H1 (cell line): Measurements from ENCODE around the gene PTF1A. TPM values are rescaled to one million over a fixed set of nuclear protein-coding genes. Genes with fewer than 3 reads are reported as not detected.

ENCODE experiments used
- CTCF ChIA-PET: fragments of 300-600 bp; sonication (Branson Sonifier 250); formaldehyde crosslinking; loops from one replicate; lab custom pipeline; 2021; ENCODE audit not compliant: partially characterized antibody; lab: Charles Lee
- POLR2A ChIA-PET: fragments of 300-600 bp; sonication (Branson Sonifier 250); formaldehyde crosslinking; loops from one replicate; lab custom pipeline; 2021; ENCODE audit warnings: inconsistent platforms; ENCODE audit not compliant: partially characterized antibody; lab: Charles Lee
- DNase-seq, 2 experiments: peaks; one replicate each; pipeline versions ENCODE4 v3.0.0 to v3.0.0-alpha.2; 2010 to 2022; ENCODE audit warnings: low spot score in 2 of 2, low read depth in 1 of 2, mixed read lengths in 1 of 2
- FAIRE-seq: peaks from 2 replicates; lab custom pipeline; 2011; peaks lifted over from hg19 to GRCh38; lab: Jason Lieb, UNC
- H2AFZ ChIP-seq: 2 replicates; pipeline ENCODE4 v1.8.1; 2012; ENCODE audit warnings: low read length, inconsistent platforms
- H2AK5ac ChIP-seq: 2 replicates; pipeline ENCODE4 v1.6.1; 2013; ENCODE audit warnings: low read depth, low read length
- H2BK120ac ChIP-seq: replicated peaks from 2 replicates; pipeline ENCODE3; 2013; ENCODE audit warnings: low read depth, low read length, inconsistent platforms
- H2BK12ac ChIP-seq: 2 replicates; pipeline ENCODE4 v1.6.1; 2013; ENCODE audit warnings: low read depth, low read length
- H2BK15ac ChIP-seq: 2 replicates; pipeline ENCODE4 v1.6.1; 2013; ENCODE audit warnings: low read length
- H2BK20ac ChIP-seq: 2 replicates; pipeline ENCODE4 v1.6.1; 2013; ENCODE audit warnings: low read length
- H2BK5ac ChIP-seq: 2 replicates; pipeline ENCODE4 v1.6.1; 2013; ENCODE audit warnings: low read depth, low read length
- H3K14ac ChIP-seq: 2 replicates; pipeline ENCODE4 v1.6.1; 2013; ENCODE audit warnings: inconsistent platforms; ENCODE audit not compliant: insufficient read length
- H3K18ac ChIP-seq: 2 replicates; pipeline ENCODE4 v1.6.1; 2013; ENCODE audit warnings: low read length; ENCODE audit errors: extremely low read depth
- H3K23ac ChIP-seq: 2 replicates; pipeline ENCODE4 v1.6.1; 2013; ENCODE audit warnings: inconsistent platforms; ENCODE audit not compliant: insufficient read length
- H3K23me2 ChIP-seq: 2 replicates; pipeline ENCODE4 v1.6.1; 2013; ENCODE audit warnings: low read depth, low read length
- H3K27ac ChIP-seq: 2 replicates; pipeline ENCODE4 v1.6.1; 2011; ENCODE audit warnings: low read depth, low read length, inconsistent platforms
- H3K27me3 ChIP-seq, 4 experiments: replicated peaks in 1 of 4; 1 replicate in 1 of 4; 2 replicates in 3 of 4; pipeline versions ENCODE4 v1.6.1 to v1.8.1; 2011 to 2013; ENCODE audit warnings: low read length in 3 of 4, mild to moderate bottlenecking in 3 of 4, inconsistent platforms in 2 of 4, mixed read lengths in 2 of 4, moderate library complexity in 1 of 4; ENCODE audit not compliant: control insufficient read depth in 3 of 4, insufficient read depth in 3 of 4; ENCODE audit errors: extremely low read depth in 1 of 4
- H3K36me3 ChIP-seq, 4 experiments: 2 replicates each; pipeline versions ENCODE4 v1.6.1 to v1.8.1; 2011 to 2013; ENCODE audit warnings: mild to moderate bottlenecking in 4 of 4, low read length in 3 of 4, moderate library complexity in 2 of 4, control low read depth in 1 of 4, inconsistent platforms in 1 of 4; ENCODE audit not compliant: insufficient read depth in 4 of 4, control insufficient read depth in 2 of 4
- H3K4ac ChIP-seq: replicated peaks from 2 replicates; pipeline ENCODE3; 2013; ENCODE audit warnings: low read length, low read depth, mixed read lengths, inconsistent platforms; ENCODE audit not compliant: insufficient read length
- H3K4me1 ChIP-seq, 4 experiments: replicated peaks in 1 of 4; 1 replicate in 1 of 4; 2 replicates in 3 of 4; pipeline versions ENCODE4 v1.6.1 to v1.8.1; 2011 to 2013; ENCODE audit warnings: low read length in 3 of 4, inconsistent platforms in 2 of 4, mixed read lengths in 1 of 4; ENCODE audit not compliant: insufficient read depth in 4 of 4, control insufficient read depth in 3 of 4
- H3K4me2 ChIP-seq, 2 experiments: 2 replicates each; pipeline versions ENCODE4 v1.6.1 to v1.8.1; 2011 to 2013; ENCODE audit warnings: low read depth in 2 of 2, low read length in 2 of 2, control low read depth in 1 of 2, inconsistent platforms in 1 of 2, mild to moderate bottlenecking in 1 of 2; ENCODE audit not compliant: insufficient read depth in 1 of 2
- H3K4me3 ChIP-seq, 4 experiments: fragments of 200-600, 300-600 bp in 1 of 4; sonication (generic), shearing (Covaris generic), sonication (Bioruptor Twin) in 1 of 4; 2 replicates each; pipeline versions ENCODE4 v1.5.1 to v1.8.1; 2011 to 2016; ENCODE audit warnings: low read length in 4 of 4, low read depth in 3 of 4, control low read depth in 2 of 4, inconsistent platforms in 2 of 4, mild to moderate bottlenecking in 2 of 4, mixed read lengths in 1 of 4, moderate library complexity in 1 of 4; ENCODE audit not compliant: insufficient read depth in 2 of 4; ENCODE audit errors: extremely low read depth in 1 of 4
- H3K56ac ChIP-seq: replicated peaks from 2 replicates; pipeline ENCODE3; 2013; ENCODE audit warnings: low read depth, mild to moderate bottlenecking, mixed read lengths, low read length, inconsistent platforms; ENCODE audit not compliant: insufficient read length
- H3K79me1 ChIP-seq: 2 replicates; pipeline ENCODE4 v1.6.1; 2013; ENCODE audit warnings: low read depth, low read length, control low read depth
- H3K79me2 ChIP-seq, 2 experiments: 2 replicates each; pipeline versions ENCODE4 v1.6.1 to v1.8.1; 2012 to 2013; ENCODE audit warnings: low read length in 2 of 2, mild to moderate bottlenecking in 2 of 2, inconsistent platforms in 1 of 2; ENCODE audit not compliant: insufficient read depth in 2 of 2, control insufficient read depth in 1 of 2
- H3K9ac ChIP-seq, 4 experiments: replicated peaks in 1 of 4; 1 replicate in 1 of 4; 2 replicates in 3 of 4; pipeline versions ENCODE4 v1.6.1 to v1.8.1; 2011 to 2013; ENCODE audit warnings: low read depth in 3 of 4, low read length in 3 of 4, control low read depth in 2 of 4, mild to moderate bottlenecking in 2 of 4, moderate library complexity in 2 of 4, inconsistent platforms in 1 of 4; ENCODE audit errors: extremely low read depth in 1 of 4
- H3K9me3 ChIP-seq, 2 experiments: 2 replicates each; pipeline versions ENCODE4 v1.6.1 to v1.8.1; 2012 to 2013; ENCODE audit warnings: mild to moderate bottlenecking in 2 of 2, moderate library complexity in 2 of 2, control low read depth in 1 of 2, inconsistent platforms in 1 of 2, low read depth in 1 of 2, low read length in 1 of 2, mixed read lengths in 1 of 2; ENCODE audit not compliant: insufficient read depth in 2 of 2
- H4K20me1 ChIP-seq, 2 experiments: replicated peaks in 1 of 2; 2 replicates each; pipeline versions ENCODE3 to v1.8.1; 2011 to 2013; ENCODE audit warnings: inconsistent platforms in 2 of 2, low read length in 2 of 2, mild to moderate bottlenecking in 1 of 2; ENCODE audit not compliant: insufficient read depth in 2 of 2, control insufficient read depth in 1 of 2
- H4K5ac ChIP-seq: 2 replicates; pipeline ENCODE4 v1.6.1; 2013; ENCODE audit warnings: low read length, low read depth, mixed read lengths, inconsistent platforms; ENCODE audit not compliant: insufficient read length
- H4K8ac ChIP-seq: 2 replicates; pipeline ENCODE4 v1.8.0; 2013; ENCODE audit warnings: mild to moderate bottlenecking, moderate library complexity, low read length, inconsistent platforms; ENCODE audit not compliant: insufficient read depth; ENCODE audit errors: extremely low read depth
- H4K91ac ChIP-seq: replicated peaks from 2 replicates; pipeline ENCODE3; 2013; ENCODE audit warnings: low read length, mixed read lengths, inconsistent platforms; ENCODE audit not compliant: insufficient read length
- CBX8 ChIP-seq: fragments of 300-800, 300-1000 bp; sonication (generic); IDR thresholded peaks from 2 replicates; pipeline ENCODE4 v1.7.1; 2016; ENCODE audit warnings: low read depth, low read length, borderline replicate concordance
- EGR1 ChIP-seq: IDR thresholded peaks from 2 replicates; pipeline ENCODE4 v1.6.1; 2011; ENCODE audit warnings: low read depth, low read length, borderline replicate concordance
- EZH2 ChIP-seq: fragments of 200-600 bp; sonication (generic); IDR thresholded peaks from 2 replicates; pipeline ENCODE4 v1.7.1; 2012; ENCODE audit warnings: low read depth, mild to moderate bottlenecking, moderate library complexity, low read length, inconsistent platforms; ENCODE audit not compliant: severe bottlenecking
- GABPA ChIP-seq: IDR thresholded peaks from 2 replicates; pipeline ENCODE4 v1.6.1; 2011; ENCODE audit warnings: mild to moderate bottlenecking, low read length, moderate library complexity, borderline replicate concordance; ENCODE audit not compliant: insufficient read depth
- KDM1A ChIP-seq: fragments of 200-600, 300-600 bp; sonication (generic); IDR thresholded peaks from 2 replicates; pipeline ENCODE4 v1.7.1; 2016; ENCODE audit warnings: mild to moderate bottlenecking, low read length, borderline replicate concordance
- MAX ChIP-seq: IDR thresholded peaks from 2 replicates; pipeline ENCODE4 v1.6.1; 2012; ENCODE audit warnings: inconsistent platforms
- PHF8 ChIP-seq: fragments of 200-600 bp; sonication (generic); conservative IDR thresholded peaks from 2 replicates; pipeline ENCODE4 v1.7.1; 2012; ENCODE audit warnings: low read depth, mild to moderate bottlenecking, inconsistent platforms, low read length, moderate library complexity
- RBBP5 ChIP-seq: IDR thresholded peaks from 2 replicates; pipeline ENCODE4 v1.7.1; 2012; ENCODE audit warnings: low read depth, mild to moderate bottlenecking, inconsistent platforms, low read length, moderate library complexity, borderline replicate concordance
- SP1 ChIP-seq: IDR thresholded peaks from 2 replicates; pipeline ENCODE4 v1.6.1; 2011; ENCODE audit warnings: low read depth, low read length
- SP4 ChIP-seq: IDR thresholded peaks from 2 replicates; pipeline ENCODE4 v1.6.1; 2012; ENCODE audit warnings: low read length, inconsistent platforms
- SUZ12 ChIP-seq: fragments of 200-600 bp; sonication (generic); IDR thresholded peaks from 2 replicates; pipeline ENCODE4 v1.6.1; 2012; ENCODE audit warnings: mild to moderate bottlenecking, inconsistent platforms, low read length, moderate library complexity, mixed read lengths
- ZNF274 ChIP-seq: IDR thresholded peaks from 2 replicates; pipeline ENCODE4 v1.7.0; 2012; ENCODE audit warnings: low read length, borderline replicate concordance; ENCODE audit errors: extremely low read depth
- WGBS, 2 experiments: shearing (Covaris generic) in 1 of 2; methylation state at CpG; one replicate each; pipeline versions ENCODE4 v1.1.6 to v1.1.7; 2013 to 2015; ENCODE audit warnings: low lambda C conversion rate in 2 of 2, mixed read lengths in 2 of 2, inconsistent platforms in 1 of 2, low coverage in 1 of 2, missing lambda C conversion rate in 1 of 2; ENCODE audit not compliant: insufficient replicate concordance in 2 of 2, insufficient coverage in 1 of 2, insufficient read length in 1 of 2; ENCODE audit errors: extremely low coverage in 1 of 2, missing lambda C conversion rate in 1 of 2; 5-methylcytosine and 5-hydroxymethylcytosine counted together
- polyA plus RNA-seq, 7 experiments: library from polyadenylated mRNA; depleted of rRNA in 3 of 7; stranded (reverse) in 5 of 7; unstranded in 2 of 7; fragments of >200 nt in 5 of 7; fragments of 200-250 nt in 2 of 7; gene quantifications; 1 replicate in 5 of 7; 2 replicates in 1 of 7; 4 replicates in 1 of 7; pipeline versions ENCODE4 v1.2.1 to v1.2.3, GENCODE V29; 2011 to 2013; ENCODE audit warnings: missing spikeins in 2 of 7, mixed read lengths in 2 of 7
- total RNA-seq: library from RNA; stranded (reverse); fragmentation: NEBNext Ultra II Directional; extraction: Animal tissue kit (Norgen Biotek cat#: 25700); gene quantifications from 2 replicates; pipeline ENCODE4 v1.2.1, GENCODE V29; 2021

Gene PTF1A
- total and polyA plus RNA-seq, 2 of the 8 experiments (the other 6 are each of a cell fraction or from before 2014, with no cell fraction given): not detected

DNA sequence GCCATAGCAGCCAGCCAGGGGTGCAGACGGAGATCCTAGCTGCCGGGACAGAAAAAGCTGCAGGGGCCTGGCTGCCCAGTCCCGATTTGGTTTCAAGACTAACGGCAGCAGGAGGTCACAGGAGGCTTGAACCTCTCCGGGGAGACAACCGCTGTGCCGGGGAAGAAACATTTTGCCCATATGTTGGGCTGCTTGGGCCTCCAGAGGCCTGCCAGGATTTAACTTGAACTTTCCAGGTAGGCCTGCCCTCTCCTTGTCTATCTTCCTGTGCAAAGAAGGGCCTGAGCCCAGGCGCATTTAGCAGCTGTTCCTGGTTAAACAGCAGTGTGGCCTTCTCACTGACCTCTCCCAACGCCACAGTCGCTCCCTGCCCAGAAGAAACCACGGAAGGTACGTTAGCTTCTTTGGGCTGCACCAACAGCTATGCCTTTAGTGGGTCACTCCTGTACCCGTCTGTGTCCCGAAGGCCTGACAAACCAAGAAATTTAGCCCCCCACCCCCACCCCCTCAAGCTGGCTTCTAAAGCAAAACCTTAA is 17.1 kb upstream of the PTF1A start:
- Histone ChIP-seq H3K4me1 (peaks cover 2 to 10% (median 5%) of the 10 kb centered on the region in 4 experiments; a peak in 6 of 7 replicates), H4K20me1 (peaks cover 8 to 11% of the 10 kb centered on the region in 2 experiments), H2BK120ac (no peak overlapping the region), H3K79me1 (no peaks in the 10 kb centered on the region), H3K23me2 (peaks cover 2% of the 10 kb centered on the region; the same call in 1 of the 2 replicates), H3K27ac (no peak overlapping the region), H3K23ac (no peak overlapping the region), H4K5ac (no peak overlapping the region), H3K9me3 (no peaks in the 10 kb centered on the region), H3K56ac (no peak overlapping the region), H2BK15ac (no peak overlapping the region), H4K91ac (no peak overlapping the region), H3K4me3 (peak overlapping the region in 1 of 4 experiments; percentile 54; a peak in 2 of 8 replicates), H4K8ac (no peak overlapping the region), H3K9ac (no peak overlapping the region), H3K27me3 (peaks cover 77 to 100% (median 95%) of the 10 kb centered on the region in 4 experiments), H2AFZ (no peak overlapping the region), H3K4me2 (no peak overlapping the region; a peak in 1 of 4 replicates), H2BK5ac (no peak overlapping the region), H3K14ac (no peak overlapping the region), H2AK5ac (no peak overlapping the region), H3K79me2 (no peaks in the 10 kb centered on the region), H2BK20ac (no peak overlapping the region), H3K4ac (no peak overlapping the region), H3K18ac (no peak overlapping the region), H2BK12ac (no peak overlapping the region), H3K36me3 (peaks cover 0 to 4% (median 0%) of the 10 kb centered on the region in 4 experiments; a peak in 1 of 8 replicates)
- DNase-seq (no peak), FAIRE-seq (no peak)
- CTCF ChIA-PET: interaction anchor here (0.6 to 2.5 kb wide), 5 partner anchors 12 to 183 kb away, joined by 3 to 11 read pairs (median 5); no protein-coding TSS in a partner anchor
- POLR2A ChIA-PET: interaction anchor here (1.2 kb wide), 1 partner anchor 12 kb away, joined by 3 read pairs; no protein-coding TSS in a partner anchor
- 24% methylated on average over 14 of the region's 14 CpGs; no CpG with 5 or more reads in 1 of the 2 experiments for WGBS, 2 experiments
- TF ChIP-seq EGR1: no peak
- no peak for TF ChIP-seq SP1
- peak; percentile 42 for TF ChIP-seq EZH2
- no peak for TF ChIP-seq RBBP5
- no peak for TF ChIP-seq GABPA
- no peak for TF ChIP-seq PHF8
- TF ChIP-seq ZNF274: no peak
- no peak for TF ChIP-seq SP4
- TF ChIP-seq MAX: no peak
- peak; percentile 9; the same call in 1 of the 2 replicates for TF ChIP-seq SUZ12
- no peak for TF ChIP-seq KDM1A
- TF ChIP-seq CBX8: peak; percentile 77; the same call in 1 of the 2 replicates
